NCI-H1105 (cell line): ENCODE results near the gene LINGO3.
A peak's percentile ranks its signal among the peaks of the same experiment; 100 is the strongest.

ENCODE experiments used
- DNase-seq: peaks from one replicate; lab custom pipeline; 2025; lab: John Stamatoyannopoulos, UW

The LINGO3 gene

DNA sequence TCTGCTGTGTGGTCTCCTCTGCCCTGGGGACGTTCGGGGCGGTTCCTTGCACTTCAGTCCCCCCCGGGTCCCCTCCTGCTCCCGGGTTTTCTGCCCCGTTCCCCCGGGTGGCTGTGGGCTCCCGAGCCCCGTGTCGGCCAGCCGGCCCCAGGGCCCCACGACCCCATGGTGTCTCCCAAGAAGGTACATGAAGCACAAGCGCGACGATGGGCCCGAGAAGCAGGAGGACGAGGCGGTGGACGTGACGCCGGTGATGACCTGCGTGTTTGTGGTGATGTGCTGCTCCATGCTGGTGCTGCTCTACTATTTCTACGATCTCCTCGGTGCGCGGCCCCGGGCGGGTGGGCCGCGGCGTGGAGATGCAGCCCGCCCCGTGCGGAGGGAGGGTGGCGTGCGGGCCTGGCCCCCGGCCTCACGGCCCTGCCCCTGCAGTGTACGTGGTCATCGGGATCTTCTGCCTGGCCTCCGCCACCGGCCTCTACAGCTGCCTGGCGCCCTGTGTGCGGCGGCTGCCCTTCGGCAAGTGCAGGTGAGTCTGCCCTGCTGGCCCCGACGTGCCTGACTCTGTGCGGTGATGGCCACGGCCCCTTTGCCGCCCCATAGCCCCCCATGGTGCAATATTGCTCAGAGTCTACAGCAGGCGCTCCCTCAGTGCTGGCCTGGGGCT lies 31.8 kb upstream of the LINGO3 start:
- no peak for DNase-seq

DNA sequence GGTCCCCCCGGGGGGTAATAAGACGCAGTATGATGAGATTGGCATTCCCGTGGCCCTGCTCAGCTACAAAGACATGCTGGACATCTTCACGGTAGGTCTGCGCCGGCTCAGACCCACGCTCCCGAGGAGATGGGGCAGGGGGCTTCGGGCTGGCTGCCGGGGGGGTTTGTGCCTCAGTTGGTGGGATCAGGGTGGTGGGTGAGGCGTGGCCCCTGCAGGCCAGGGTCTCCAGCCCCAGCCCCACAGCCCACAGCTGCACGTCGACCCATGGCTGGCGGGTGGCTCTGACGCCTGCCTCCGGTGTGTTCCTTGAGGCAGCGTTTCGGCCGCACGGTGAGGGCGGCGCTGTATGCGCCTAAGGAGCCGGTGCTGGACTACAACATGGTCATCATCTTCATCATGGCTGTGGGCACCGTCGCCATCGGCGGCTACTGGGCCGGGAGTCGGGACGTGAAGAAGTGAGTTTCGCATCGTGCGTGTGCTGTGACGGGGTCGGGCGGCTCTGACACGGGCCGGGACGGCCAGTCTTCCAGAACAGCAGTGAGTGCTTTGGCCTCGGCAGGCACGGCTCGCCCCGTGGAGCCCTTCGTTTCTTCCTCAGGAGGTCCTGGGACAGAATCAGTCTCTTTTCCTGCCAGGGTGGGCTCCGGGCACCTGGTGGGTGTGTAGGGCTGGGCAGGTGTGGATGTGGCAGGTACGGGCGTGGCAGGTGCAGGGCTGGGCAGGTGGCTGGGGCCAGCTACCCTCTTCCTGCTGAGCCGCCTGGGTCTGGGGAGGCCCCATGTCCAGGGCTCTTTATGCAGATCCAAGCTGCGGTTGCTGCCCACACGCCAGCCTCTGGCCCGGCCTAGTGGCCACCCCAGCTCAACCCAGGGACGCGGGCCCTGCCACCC lies 31.0 kb upstream of the LINGO3 start:
- DNase-seq = no peak

DNA sequence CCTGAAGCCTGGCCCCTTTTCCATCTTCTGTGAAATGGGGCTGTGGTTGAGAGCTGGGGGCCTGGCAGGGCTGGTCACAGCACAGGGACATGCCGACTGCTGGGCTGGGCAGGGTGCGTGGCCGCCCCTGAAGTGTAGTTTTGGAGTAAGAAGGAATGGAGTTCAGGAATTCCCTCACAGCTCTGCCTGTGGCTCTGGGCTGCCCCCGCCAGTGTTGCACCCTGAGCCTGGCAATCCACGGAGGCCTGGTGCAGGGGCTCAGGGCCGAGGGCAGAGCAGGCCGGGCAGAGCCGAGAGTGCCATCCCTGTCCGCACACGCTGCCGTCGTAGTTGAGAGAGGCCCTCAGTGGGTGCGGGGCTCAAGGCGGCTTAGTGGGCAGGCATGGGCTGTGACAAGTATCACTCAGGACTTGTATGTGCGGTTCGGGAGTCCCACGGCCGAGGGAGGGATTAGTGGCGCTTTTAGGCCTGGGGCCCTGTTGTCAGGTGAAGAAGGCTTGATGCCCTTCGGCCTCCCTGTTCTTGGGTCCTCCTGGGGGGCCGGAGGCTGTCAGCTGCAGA lies 30.2 kb upstream of the LINGO3 start:
- DNase-seq = no peak

DNA sequence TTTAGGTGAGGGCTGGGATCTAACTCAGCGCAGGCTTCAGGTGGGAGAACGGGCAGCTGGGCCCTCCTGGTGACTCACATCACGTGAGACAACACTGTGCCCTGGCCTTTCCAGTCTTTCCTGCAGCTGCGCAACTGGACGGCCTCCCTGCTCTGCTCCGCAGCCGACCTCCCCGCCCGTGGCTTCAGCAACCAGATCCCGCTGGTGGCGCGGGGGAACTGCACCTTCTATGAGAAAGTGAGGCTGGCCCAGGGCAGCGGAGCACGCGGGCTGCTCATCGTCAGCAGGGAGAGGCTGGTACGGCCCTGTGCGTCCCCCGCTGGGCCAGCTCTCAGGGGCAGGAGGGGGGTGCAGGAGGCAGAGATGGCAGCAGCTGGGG lies 29.4 kb upstream of the LINGO3 start:
- DNase-seq = no peak

DNA sequence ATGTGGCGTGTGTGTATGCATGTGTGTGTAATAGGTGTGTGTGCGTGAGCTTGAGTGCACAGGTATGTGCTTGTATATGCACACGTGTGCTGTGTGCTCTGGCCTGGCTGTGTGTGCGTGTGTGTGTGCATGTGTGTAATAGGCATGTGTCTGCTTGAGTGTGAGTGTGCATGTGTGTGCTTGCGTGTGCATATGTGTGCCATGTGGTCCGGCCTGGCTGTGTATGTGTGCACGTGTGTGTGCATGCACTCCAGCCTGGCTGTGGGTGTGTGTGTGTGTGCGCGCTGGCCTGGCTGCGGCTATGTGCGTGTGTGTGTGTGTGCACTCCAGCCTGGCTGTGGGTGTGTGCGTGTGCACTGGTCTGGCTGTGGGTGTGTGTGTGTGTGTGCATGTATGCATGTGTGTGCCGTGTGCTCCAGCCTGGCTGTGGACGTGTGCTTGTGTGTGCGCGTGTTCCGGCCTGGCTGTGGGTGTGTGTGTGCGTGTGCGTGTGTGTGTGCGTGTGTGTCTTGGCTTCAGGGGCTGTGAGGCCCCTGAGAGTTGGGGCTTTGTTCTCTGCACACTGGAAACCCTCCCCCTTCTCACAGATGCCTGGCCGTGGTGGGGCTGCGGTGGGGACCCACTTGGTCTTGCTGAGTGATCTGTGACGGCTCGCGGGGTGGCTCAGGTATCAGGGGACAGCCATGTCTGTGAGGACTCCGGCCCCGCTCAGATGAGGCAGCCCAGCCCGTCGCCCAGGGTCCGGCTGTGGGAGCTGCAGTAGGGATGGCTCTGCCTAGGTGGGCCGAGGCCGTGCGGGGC lies 28.8 kb upstream of the LINGO3 start:
- no peak for DNase-seq

DNA sequence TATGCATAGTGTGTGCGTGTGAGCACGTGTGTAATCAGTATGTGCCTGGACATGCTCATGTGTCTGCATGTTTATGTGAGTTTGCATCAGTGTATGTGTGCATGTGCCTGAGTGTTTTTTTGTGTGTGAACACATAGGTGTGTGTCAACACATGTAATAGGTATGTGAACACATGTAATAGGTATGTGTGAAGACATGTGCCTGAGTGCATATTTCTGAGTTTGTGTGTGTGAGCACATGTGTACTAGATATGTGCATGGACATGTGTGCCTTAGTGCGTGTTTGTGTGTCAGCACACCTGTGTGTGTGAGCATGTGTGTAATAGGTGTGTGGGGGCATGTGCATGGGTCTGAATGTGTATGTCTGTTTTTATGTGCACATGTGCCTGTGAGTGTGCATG lies 27.9 kb upstream of the LINGO3 start:
- no peak for DNase-seq

DNA sequence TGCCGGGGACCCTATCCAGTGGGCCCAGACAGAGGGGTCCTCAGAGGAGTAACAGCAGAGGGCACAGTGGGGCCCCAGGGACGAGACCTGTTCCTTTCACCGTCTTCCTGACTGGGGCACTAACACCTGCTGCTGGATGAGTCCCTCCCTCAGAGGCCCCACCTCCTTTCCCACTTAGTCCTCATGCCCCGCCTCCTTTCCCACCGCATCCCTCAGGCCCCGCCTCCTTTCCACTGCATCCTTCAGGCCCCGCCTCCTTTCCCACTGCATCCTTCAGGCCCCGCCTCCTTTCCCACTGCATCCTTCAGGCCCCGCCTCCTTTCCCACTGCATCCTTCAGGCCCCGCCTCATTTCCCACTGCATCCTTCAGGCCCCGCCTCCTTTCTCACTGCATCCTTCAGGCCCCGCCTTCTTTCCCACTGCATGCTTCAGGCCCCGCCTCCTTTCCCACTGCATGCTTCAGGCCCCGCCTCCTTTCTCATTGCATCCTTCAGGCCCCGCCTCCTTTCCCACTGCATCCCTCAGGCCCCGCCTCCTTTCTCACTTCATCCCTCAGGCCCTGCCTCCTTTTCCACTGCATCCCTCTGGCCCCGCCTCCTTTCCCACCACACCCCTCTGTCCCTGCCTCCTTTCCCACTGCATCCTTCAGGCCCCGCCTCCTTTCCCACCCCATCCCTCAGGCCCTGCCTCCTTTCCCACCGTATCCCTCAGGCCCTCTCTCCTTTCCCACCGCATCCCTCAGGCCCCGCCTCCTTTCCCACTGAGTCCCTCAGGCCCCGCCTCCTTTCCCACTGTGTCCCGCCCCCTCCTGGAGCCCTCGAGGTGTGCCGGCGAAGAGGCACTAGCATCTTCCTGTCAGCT lies 27.3 kb upstream of the LINGO3 start:
- no peak for DNase-seq

DNA sequence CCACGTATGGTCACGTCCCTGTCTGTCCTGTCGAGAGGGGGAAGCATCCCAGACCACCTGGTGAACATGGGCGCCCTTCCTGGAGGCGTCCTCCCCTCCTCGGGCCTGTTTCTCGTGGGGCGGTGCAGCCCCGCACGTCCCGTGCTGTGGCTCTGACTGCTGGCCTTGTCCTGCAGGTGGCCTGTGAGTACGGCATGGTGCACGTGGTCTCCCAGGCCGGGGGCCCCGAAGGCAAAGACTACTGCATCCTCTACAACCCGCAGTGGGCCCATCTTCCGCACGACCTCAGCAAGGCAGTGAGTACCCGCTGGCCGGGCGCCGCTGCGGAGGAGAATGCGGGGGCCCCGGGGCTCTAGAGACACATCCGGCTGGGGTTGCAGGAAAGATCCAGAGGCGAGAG lies 26.5 kb upstream of the LINGO3 start:
- DNase-seq = no peak

DNA sequence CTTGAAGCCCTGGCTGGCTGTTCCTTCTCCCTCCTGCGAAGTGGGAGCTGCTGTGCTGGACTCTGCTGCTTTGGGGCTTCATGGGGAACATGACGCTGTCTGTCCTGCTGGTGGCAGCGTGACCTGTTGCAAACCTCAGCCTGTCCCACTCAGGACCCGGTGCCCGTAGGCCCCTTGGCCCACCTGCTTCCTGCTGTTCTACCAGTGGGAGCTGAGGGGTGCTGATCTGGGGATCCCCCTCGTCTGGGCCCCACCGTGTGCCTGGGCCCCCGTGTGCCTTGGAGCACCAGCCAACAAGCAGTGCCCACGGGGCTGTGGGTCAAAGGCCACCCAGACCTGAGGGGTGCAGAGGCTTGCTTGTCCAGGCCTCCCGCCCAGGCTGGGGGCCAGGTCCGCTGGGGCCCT lies 25.9 kb upstream of the LINGO3 start:
- DNase-seq = no peak

DNA sequence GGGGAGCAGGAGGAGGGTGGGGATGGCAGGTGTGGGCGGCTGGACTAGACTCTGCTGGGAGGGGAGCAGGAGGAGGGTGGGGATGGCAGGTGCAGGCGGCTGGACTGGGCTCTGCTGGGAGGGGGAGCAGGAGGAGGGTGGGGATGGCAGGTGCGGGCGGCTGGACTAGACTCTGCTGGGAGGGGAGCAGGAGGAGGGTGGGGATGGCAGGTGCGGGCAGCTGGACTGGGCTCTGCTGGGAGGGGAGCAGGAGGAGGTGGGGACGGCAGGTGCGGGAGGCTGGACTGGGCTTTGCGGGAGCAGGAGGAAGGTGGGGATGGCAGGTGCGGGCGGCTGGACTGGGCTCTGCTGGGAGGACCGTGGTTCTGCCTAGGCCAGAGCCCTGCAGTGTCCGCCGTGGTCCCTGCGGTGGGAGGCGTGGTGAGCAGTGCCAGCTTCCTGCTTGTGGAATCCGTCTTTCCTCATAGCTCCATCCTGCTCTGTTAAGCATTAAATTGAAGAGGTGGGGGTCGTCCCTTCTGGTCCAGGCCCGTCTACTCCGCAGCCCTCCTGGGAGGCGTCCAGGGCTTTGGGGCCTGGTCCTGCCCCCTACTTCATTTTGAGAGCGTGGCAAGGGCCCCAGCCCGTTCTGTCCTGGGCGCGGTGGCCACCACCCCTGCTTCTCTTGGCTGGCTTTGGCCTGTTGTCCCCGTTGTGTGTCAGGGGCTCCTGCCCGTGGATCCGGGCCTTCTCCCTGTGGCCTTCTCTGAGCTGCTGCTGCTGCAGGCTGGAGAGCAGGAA lies 25.3 kb upstream of the LINGO3 start:
- DNase-seq = peak; percentile 92

DNA sequence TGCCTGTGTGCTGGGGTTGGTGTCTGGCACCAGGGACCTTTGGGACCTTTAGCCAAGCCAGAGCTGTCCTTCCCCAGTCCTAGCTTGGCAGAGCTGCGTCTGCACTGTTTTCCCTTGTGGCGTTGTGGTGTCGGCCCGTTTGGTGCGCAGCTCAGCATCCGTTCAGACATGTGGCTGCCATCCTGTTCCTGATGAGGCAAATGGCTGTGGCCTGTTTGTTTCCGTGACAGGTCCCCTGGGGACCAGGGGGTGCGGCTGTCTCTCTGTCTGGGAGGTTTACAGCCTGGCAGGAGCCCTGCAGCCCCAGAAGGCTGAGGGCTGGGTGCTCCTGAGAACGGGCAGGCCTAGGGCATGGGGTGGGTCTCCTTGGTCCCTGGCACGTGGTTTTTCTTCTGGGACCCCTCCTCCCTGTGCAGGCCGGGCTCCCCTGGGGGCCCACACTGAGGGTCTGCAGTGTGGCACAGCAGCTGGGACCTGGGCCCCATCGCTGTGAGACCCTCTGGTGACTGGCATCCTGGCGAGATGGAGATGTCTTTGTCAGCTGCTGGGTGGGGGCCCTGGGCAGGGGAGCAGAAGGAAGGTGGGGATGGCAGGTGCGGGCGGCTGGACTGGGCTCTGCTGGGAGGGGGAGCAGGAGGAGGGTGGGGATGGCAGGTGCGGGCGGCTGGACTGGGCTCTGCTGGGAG lies 24.5 kb upstream of the LINGO3 start:
- peak; percentile 61 for DNase-seq

DNA sequence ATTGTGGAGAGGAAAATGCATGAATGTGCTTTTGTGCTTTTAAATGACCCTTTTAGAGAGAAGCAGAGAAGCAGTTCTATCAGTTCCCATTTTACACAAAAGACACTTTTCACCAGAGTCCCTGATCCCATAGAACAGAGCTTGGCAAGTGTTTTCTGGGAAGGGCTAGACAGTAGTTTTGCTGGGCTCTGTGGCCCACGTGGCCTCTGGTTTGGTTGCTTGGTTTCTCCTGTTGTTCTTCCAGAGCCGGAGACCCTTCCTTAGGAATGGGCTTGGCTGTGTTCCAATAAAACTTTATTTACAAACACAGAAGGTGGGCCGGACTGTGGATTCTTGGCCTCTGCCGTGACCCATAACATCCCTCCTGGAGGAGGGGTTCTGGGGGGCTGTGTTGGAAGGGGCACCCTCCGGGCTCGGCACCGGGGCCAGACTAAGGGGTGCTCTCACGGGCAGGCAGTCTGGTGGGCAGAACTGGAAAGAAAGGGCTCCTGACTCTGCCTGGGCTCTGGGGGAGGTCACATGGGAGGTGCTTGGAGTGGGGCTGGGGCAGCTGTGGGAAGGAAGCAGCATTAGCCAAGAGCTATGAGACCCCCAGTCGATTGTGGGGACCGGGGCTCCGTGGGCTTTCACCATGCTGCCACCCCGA lies 23.8 kb upstream of the LINGO3 start:
- no peak for DNase-seq

DNA sequence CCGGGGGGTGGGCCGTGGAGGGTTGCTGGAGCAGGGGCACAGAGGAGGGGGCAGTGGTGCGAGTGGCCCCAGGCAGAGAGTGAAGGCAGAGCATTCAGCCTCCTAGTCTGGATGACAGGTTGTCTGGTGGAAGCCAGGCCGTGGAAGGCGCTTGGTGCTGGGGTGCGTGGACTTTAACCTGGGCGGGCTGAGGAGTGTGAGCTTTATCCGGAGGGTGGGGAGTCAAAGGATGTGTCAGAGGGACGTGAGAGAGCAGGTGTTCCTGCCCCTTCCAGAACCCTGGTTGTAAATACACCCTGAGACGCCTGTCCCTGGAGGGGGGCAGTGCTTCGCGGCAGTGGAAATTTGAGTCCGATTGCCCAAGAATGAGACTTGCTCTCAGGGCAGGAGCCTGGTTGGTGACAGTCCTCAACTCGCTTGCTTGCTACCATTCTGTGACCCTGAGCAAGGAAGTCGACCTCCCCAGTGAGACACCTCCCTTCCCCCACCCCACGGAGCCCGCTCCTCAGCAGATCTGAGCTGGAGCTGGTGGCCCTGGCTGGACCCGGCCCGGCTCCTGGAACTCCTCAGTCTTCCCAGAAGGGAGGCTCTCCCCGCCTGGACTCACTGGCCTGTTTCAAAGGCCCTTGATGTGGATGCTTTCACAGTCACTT lies 22.8 kb upstream of the LINGO3 start:
- DNase-seq = peak; percentile 29

DNA sequence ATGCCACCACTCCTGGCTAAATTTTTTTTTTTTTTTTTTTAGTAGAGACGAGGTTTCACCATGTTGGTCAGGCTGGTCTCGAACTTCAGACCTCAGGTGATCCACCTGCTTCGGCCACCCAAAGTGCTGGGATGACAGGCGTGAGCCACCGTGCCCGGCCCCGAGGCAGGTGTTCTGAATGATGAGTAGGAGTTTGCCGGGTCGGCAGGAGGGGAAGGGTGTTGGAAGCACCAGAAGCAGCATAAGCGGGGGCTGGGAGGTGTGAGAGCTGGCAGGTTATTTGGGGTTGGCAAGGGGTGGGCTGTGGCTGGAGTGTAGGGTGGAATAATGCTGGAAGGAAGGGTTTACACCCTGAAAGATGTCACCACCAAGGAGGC lies 22.3 kb upstream of the LINGO3 start:
- DNase-seq = no peak

DNA sequence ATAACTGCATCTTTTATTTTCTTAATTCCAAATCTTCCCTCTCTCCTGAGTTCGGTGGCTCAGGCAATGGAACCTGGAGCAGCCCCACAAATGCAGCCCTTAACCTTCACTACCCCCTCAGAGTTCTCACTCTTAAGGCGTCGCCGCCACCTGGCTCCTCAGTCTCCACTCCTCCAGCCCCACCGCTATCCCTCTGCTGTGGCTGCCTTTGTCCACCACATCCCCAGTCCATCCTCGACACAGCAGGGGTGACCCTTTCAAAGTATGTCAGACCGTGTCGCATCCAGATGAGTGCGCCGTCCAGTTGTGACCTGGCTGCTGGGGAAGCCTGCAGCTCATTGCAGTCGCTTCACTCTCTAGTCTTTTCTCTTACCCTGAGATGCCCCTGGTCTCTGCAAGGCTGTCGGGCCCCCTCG lies 21.6 kb upstream of the LINGO3 start:
- no peak for DNase-seq

DNA sequence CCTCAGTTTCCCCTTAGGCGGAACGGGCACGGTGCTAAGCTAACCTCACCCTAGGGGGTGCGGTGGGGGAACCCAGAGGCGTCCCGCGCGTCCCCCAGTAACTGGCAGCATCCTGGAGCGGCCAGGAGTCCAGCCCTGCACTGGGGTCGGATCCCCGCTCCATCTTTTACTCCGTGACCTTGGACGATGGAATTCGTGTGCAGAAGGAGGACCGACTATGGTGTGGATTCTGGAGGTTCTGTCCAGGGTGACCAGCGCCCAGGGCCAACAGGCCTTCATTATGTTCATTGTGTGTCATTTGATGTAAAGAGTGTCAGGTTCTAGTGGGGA lies 21.2 kb upstream of the LINGO3 start:
- DNase-seq = no peak

DNA sequence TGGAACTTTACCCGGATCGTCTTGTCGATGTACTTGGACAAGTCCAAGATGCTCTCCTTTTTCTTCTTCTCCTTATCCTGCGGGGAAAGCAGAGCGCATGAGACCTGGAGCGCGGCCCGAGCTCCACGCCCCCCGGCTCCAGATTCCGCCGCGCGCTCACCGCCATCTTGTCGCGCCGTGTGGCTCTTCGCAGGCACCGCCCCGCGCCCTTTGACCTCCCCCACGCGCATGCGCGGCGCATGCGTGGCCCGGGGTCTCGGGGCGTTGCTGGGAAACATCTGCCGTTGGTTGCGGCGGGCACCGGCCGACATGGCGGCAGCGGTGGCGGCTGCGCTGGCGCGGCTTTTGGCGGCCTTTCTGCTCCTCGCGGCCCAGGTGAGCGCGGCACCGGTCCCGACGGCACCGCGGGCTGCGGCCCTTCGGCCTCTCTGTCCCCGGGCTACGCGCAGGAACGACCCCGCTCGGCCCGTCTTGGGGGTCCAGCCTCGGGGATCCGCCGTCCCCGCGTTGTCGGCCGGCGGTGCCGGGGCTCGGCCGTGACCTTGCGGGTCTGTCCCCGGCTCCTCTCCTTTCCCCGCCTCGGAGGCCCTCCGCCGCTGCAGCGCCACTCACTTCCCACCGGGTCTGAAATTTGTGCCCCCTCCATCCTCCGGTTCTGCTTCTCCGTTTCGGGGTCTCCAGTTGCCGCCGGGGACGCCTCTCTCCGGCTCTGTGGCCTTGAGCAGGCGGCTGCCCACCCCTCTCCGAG lies 20.6 kb upstream of the LINGO3 start, which contains the start of the genes LSM7 and SPPL2B:
TSS of gene LSM7 (minus strand) at position 186 of the 748 bp plus-strand sequence. CDS start at position 166, 20 bp downstream.
TSS of gene SPPL2B (plus strand) at position 284 of the 748 bp plus-strand sequence. CDS start at position 310, 26 bp downstream.
- DNase-seq = peak; percentile 91

DNA sequence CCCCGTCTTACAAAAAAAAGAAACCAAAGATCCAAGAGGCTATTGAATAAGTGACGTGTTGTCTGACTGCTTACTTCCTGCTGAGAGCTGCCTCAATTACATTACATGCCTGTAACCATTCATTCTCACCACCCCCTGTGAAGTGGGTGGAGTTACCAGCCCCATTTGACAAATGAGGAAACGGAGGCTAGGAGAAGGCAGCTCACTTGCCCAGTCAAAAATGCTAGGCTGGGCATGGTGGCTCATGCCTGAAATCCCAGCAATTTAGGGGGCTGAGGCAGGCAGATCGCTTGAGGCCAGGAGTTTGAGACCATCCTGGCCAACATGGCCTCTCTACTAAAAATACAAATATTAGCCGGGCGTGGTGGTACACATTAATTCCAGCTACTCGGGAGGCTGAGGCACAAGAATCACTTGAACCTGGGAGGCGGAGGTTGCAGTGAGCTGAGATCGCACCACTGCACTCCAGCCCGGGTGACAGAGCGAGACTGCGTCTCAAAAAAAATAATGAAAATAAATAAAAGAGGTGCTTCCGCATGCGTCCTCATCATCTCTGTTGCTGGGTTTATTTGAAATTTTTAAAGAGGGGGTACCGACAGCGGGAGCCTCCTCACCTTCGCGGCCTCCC lies 19.9 kb upstream of the LINGO3 start:
- peak; percentile 45 for DNase-seq
